Peyer's patch (tissue), 4 donors: ENCODE results near the gene CENPX.

Experiments used
- CTCF ChIP-seq, 6 experiments: fragments of 450-650 bp in 4 of 6; fragments of 200-600 bp in 2 of 6; sonication (generic) in 1 of 6; IDR thresholded peaks; one replicate each; pipeline ENCODE4 v1.5.1; 2017 to 2019; ENCODE audit warnings: antibody characterized with exemption in 6 of 6, mild to moderate bottlenecking in 3 of 6, moderate library complexity in 1 of 6
- POLR2A ChIP-seq, 2 donors: fragments of 450-650 bp; IDR thresholded peaks; one replicate each; pipeline ENCODE4 v1.5.1; 2017; ENCODE audit warnings: antibody characterized with exemption in 2 of 2, mild to moderate bottlenecking in 2 of 2, moderate library complexity in 2 of 2

GRCh38 chr17:82018989-82019689 is 3.5 kb downstream of the CENPX start:
- TF ChIP-seq CTCF (IDR thresholded peaks at IDR 0.05) (no peak), POLR2A (IDR thresholded peaks at IDR 0.05) (no peak)
